ENCODE results near the gene TAS2R39.

DNA sequence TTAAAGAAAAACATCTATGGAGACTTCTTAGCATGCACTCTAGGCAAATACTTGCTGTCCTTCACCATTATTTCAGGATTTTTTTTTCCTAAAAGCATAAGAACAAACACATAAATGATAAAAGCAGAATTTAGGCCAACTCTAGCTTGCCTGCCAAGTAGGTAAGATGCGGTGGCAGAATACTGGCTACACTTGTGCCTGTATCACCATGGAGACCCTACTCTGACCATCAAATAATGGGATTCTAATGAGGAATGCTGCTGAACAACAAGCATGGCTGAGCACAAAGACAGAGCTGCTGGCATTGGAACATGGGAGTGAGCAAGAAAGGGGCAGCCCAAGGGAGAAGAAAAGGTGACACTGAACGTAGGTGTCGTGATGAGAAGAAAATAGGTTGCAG, 20.2 kb downstream of the TAS2R39 start:
- TF ChIP-seq, protein P1, sequence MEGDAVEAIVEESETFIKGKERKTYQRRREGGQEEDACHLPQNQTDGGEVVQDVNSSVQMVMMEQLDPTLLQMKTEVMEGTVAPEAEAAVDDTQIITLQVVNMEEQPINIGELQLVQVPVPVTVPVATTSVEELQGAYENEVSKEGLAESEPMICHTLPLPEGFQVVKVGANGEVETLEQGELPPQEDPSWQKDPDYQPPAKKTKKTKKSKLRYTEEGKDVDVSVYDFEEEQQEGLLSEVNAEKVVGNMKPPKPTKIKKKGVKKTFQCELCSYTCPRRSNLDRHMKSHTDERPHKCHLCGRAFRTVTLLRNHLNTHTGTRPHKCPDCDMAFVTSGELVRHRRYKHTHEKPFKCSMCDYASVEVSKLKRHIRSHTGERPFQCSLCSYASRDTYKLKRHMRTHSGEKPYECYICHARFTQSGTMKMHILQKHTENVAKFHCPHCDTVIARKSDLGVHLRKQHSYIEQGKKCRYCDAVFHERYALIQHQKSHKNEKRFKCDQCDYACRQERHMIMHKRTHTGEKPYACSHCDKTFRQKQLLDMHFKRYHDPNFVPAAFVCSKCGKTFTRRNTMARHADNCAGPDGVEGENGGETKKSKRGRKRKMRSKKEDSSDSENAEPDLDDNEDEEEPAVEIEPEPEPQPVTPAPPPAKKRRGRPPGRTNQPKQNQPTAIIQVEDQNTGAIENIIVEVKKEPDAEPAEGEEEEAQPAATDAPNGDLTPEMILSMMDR (IDR thresholded peaks at IDR 0.05 in 4 of 5, conservative IDR thresholded peaks at IDR 0.05 in 1 of 5): no peak
- no peak for TF ChIP-seq POLR2A (IDR thresholded peaks at IDR 0.05)

Measured in gastrocnemius medialis (tissue), 4 donors.